ENCODE data around the gene CDCP1.

DNA sequence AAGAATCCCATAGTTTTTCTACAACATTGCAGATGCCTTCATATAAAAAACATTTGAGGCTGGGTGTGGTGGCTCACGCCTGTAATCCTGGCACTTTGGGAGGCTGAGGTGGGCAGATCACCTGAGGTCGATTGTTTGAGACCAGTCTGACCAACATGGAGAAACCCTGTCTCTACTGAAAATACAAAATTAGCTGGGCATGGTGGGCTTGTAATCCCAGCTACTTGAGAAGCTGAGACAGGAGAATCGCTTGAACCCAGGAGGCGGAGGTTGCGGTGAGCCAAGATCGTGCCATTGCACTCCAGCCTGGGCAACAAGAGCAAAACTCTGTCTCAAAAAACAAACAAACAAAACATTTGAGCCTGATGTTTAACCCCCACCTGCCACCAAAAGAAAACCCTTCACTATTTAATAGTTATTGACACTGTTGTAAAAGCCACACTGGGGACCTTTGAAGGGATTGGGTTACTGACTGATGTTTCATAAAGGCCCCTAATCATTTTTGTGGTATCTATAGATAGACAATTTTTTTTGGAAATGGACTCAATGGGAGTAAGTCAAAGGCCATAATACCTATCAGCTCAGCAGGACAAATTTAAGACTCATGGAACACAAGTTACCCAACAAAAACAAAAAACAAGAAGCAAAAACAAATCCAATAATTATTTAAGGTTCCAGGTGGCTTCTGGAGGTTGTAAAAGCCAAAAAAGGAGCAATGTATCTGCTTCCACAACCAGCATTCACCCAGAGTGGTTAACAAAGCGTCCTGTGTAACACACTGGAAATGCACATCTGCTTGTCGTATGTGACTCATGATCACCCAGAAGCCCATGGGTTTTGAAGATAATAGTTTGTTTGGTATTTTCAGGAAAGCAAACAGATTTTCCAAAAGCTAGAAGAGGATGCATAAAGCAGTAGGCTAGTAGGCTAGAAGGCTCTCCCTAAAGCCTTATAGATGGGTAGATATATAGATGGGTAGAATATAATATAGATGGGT, 41.2 kb downstream of the CDCP1 start:
- TF ChIP-seq EZH2 (IDR thresholded peaks at IDR 0.05; ENCODE audit: borderline replicate concordance, low read depth, low read length, poor library complexity, severe bottlenecking) = no peak
- TF ChIP-seq, protein P1, sequence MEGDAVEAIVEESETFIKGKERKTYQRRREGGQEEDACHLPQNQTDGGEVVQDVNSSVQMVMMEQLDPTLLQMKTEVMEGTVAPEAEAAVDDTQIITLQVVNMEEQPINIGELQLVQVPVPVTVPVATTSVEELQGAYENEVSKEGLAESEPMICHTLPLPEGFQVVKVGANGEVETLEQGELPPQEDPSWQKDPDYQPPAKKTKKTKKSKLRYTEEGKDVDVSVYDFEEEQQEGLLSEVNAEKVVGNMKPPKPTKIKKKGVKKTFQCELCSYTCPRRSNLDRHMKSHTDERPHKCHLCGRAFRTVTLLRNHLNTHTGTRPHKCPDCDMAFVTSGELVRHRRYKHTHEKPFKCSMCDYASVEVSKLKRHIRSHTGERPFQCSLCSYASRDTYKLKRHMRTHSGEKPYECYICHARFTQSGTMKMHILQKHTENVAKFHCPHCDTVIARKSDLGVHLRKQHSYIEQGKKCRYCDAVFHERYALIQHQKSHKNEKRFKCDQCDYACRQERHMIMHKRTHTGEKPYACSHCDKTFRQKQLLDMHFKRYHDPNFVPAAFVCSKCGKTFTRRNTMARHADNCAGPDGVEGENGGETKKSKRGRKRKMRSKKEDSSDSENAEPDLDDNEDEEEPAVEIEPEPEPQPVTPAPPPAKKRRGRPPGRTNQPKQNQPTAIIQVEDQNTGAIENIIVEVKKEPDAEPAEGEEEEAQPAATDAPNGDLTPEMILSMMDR (conservative IDR thresholded peaks at IDR 0.05; ENCODE audit: low read depth, low read length) = no peak
